KMS-11 (cell line): ENCODE data around the gene RPTOR.

Source experiments
- H2AFZ ChIP-seq: fragments of 200-600 bp; sonication (generic); 2 replicates; pipeline ENCODE4 v1.6.1; 2016; ENCODE audit warnings: antibody characterized with exemption, mixed run types, low read depth
- H3K27ac ChIP-seq: fragments of 200-600 bp; sonication (generic); 2 replicates; pipeline ENCODE4 v1.6.1; 2016; ENCODE audit warnings: mild to moderate bottlenecking, mixed run types
- H3K27me3 ChIP-seq: fragments of 200-600 bp; sonication (generic); 2 replicates; pipeline ENCODE4 v1.6.1; 2017; ENCODE audit warnings: mild to moderate bottlenecking, low read depth, mixed run types, moderate library complexity; ENCODE audit not compliant: insufficient read depth
- H3K36me3 ChIP-seq: fragments of 200-600 bp; sonication (generic); 2 replicates; pipeline ENCODE4 v1.6.1; 2017; ENCODE audit warnings: mild to moderate bottlenecking, mixed run types; ENCODE audit not compliant: insufficient read depth
- H3K4me1 ChIP-seq: fragments of 200-600 bp; sonication (generic); 2 replicates; pipeline ENCODE4 v1.6.1; 2016; ENCODE audit warnings: mild to moderate bottlenecking, low read depth, mixed run types; ENCODE audit not compliant: poor library complexity, severe bottlenecking
- H3K4me2 ChIP-seq: fragments of 200-600 bp; sonication (generic); 2 replicates; pipeline ENCODE4 v1.7.0; 2016; ENCODE audit warnings: mild to moderate bottlenecking, mixed run types
- H3K4me3 ChIP-seq: fragments of 200-600 bp; sonication (generic); IDR thresholded peaks from 2 replicates; pipeline ENCODE4 v1.6.1; 2017; ENCODE audit warnings: low read depth, low read length, mixed read lengths; ENCODE audit not compliant: insufficient read depth
- H3K79me2 ChIP-seq: fragments of 200-600 bp; sonication (generic); 2 replicates; pipeline ENCODE4 v1.6.1; 2016; ENCODE audit warnings: low read depth, mixed run types; ENCODE audit not compliant: insufficient read depth
- H3K9ac ChIP-seq: fragments of 200-600 bp; sonication (generic); 2 replicates; pipeline ENCODE4 v1.6.1; 2016; ENCODE audit warnings: mild to moderate bottlenecking, mixed run types
- H4K20me1 ChIP-seq: fragments of 200-600 bp; sonication (generic); 2 replicates; pipeline ENCODE4 v1.6.1; 2016; ENCODE audit warnings: mild to moderate bottlenecking, mixed run types; ENCODE audit not compliant: insufficient read depth
- CTCF ChIP-seq: fragments of 200-600 bp; sonication (generic); conservative IDR thresholded peaks from 2 replicates; pipeline ENCODE4 v1.6.1; 2017; ENCODE audit warnings: low read depth, mild to moderate bottlenecking, antibody characterized with exemption, low read length, moderate library complexity, mixed read lengths

Gene RPTOR

GRCh38 chr17:80594431-80595269, 50.0 kb downstream of the RPTOR start:
- Histone ChIP-seq H3K4me3 (no peak overlapping the region), H4K20me1 (no peaks in the 10 kb centered on the region), H3K9ac (no peak overlapping the region), H3K79me2 (peaks cover 11% of the 10 kb centered on the region; the same call in 1 of the 2 replicates), H3K4me1 (no peaks in the 10 kb centered on the region), H3K27ac (no peak overlapping the region), H3K27me3 (no peaks in the 10 kb centered on the region), H3K4me2 (no peak overlapping the region), H2AFZ (no peak overlapping the region), H3K36me3 (no peaks in the 10 kb centered on the region)
- TF ChIP-seq CTCF = no peak

- no peaks in the 10 kb centered on the region for H4K20me1 ChIP-seq
Observed at GRCh38 chr17:80596760-80597608, 52.3 kb downstream of the RPTOR start.

GRCh38 chr17:80598813-80599545, 54.3 kb downstream of the RPTOR start:
- Histone ChIP-seq H3K4me3 (no peak overlapping the region), H3K9ac (no peak overlapping the region), H3K4me2 (no peak overlapping the region), H4K20me1 (no peaks in the 10 kb centered on the region), H3K4me1 (no peaks in the 10 kb centered on the region), H2AFZ (no peak overlapping the region), H3K27ac (no peak overlapping the region), H3K79me2 (peaks cover 11% of the 10 kb centered on the region; the same call in 1 of the 2 replicates), H3K27me3 (no peaks in the 10 kb centered on the region), H3K36me3 (no peaks in the 10 kb centered on the region)
- no peak for TF ChIP-seq CTCF

More at GRCh38 chr17:80596760-80597608, 52.3 kb downstream of the RPTOR start:
- no peaks in the 10 kb centered on the region for H3K36me3 ChIP-seq
- H2AFZ ChIP-seq = no peak overlapping the region
- peaks cover 11% of the 10 kb centered on the region; the same call in 1 of the 2 replicates for H3K79me2 ChIP-seq
- H3K9ac ChIP-seq = no peak overlapping the region
- H3K4me2 ChIP-seq = no peak overlapping the region
- no peak for TF ChIP-seq CTCF
- no peaks in the 10 kb centered on the region for H3K27me3 ChIP-seq
- no peak overlapping the region for H3K4me3 ChIP-seq
- H3K4me1 ChIP-seq = no peaks in the 10 kb centered on the region
- no peak overlapping the region for H3K27ac ChIP-seq

GRCh38 chr17:80599546-80600305, 55.1 kb downstream of the RPTOR start:
- TF ChIP-seq CTCF = no peak
- no peak overlapping the region for H3K4me2 ChIP-seq
- no peak overlapping the region for H3K9ac ChIP-seq
- H3K4me3 ChIP-seq = no peak overlapping the region
- H4K20me1 ChIP-seq = no peaks in the 10 kb centered on the region
- H3K27me3 ChIP-seq = no peaks in the 10 kb centered on the region
- H3K79me2 ChIP-seq = peaks cover 8% of the 10 kb centered on the region; the same call in 1 of the 2 replicates
- no peaks in the 10 kb centered on the region for H3K36me3 ChIP-seq
- H2AFZ ChIP-seq = no peak overlapping the region
- H3K4me1 ChIP-seq = no peaks in the 10 kb centered on the region
- H3K27ac ChIP-seq = no peak overlapping the region
